GM12872 (cell line): ENCODE measurements around the gene CRABP2.

Experiments
- CTCF ChIP-seq: IDR thresholded peaks from 3 replicates; pipeline ENCODE4 v1.5.1; 2011; ENCODE audit warnings: low read depth, mild to moderate bottlenecking, low read length, moderate library complexity; ENCODE audit not compliant: insufficient read depth

The CRABP2 gene

DNA sequence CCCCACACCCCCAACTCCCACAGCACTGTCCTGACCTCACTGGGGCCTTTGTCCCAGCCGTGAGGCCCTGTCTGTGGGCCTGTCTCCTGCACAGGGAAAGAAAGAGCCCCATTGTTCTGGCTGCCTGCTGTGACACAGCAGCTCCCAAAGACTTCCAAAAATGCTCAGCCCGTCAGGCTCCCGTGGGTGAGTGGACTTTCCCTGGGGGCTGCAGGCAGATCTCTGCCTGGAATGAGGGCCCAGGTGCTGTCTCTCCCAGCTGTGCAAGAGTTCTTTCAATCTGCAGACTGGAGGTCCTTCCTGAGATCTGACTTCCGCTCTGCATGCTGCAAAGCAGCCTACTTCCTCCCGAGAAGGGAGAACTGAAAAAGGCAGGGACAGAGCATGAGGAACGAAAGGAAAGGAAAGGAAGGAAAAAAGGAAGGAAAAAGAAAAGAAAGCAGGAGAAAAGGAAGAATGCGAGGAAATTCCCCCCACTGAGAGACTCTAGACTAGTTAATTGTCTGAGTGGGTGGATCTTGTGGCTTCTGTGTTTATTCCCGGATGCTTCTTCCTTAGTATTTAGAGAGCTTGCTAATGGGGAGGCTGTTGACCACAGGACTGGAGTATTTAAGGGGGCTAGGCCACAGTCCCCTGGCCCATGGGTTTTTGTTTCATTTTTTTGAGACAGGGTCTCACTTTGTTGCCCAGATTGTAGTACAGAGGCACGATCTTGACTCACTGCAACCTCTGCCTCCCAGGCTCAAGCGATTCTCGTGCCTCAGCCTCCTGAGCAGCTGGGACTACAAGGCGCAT lies 43.2 kb downstream of the CRABP2 start:
- TF ChIP-seq CTCF: no peak

DNA sequence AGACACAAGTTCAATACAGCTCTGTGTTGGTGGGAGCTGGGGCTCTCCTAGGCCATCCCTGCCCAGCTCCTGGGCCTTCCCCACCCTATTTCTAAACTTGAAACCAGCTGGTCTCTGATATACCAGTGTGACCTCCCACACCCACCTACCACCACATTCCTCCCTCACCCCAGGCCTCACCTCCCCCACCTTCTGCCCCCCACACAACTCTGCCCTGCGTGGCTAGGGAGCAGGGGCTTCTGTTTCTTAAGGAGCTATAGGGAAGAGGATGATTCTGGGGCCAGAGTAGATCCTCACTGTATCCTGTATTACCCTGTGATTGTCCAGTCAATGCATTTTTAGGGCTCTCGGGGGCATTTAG lies 44.7 kb downstream of the CRABP2 start:
- no peak for TF ChIP-seq CTCF

GRCh38 chr1:156659988-156660751 lies 45.2 kb downstream of the CRABP2 start:
- peak; percentile 98 for TF ChIP-seq CTCF

DNA sequence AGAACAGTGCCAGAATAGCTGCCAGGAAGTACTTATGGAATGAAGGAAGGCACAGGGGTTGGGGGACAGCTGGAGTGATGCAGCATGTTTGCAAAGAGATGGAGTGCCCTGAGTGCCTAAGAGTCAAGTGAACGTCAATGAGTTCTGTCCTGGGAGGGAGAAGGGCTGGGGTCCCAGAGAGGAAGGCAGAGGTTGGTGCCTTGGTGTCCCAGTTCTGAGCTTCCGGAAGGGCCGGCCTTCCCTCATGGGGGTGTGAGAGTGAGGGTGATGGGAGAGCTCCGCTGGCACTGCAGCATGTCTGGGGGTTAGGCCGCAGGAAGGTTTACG lies 45.8 kb downstream of the CRABP2 start:
- no peak for TF ChIP-seq CTCF

DNA sequence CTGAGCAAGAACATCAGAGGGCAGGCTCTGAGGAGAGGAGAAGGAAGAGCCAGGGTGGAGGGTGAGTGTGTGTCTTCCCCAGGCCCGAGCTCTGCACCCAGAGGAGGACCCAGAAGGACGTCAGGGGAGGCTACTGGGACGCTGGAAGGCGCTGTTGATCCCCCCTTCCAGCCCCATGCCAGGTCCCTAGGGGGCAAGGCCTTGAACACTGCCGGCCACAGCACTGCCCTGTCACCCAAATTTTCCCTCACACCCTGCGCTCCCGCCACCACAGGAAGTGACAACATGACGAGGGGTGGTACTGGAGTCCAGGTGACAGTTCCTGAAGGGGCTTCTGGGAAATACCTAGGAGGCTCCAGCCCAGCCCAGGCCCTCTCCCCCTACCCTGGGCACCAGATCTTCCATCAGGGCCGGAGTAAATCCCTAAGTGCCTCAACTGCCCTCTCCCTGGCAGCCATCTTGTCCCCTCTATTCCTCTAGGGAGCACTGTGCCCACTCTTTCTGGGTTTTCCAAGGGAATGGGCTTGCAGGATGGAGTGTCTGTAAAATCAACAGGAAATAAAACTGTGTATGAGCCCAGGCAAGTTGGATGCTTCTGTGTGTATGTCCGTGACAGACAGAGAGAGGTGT lies 46.3 kb downstream of the CRABP2 start:
- no peak for TF ChIP-seq CTCF

DNA sequence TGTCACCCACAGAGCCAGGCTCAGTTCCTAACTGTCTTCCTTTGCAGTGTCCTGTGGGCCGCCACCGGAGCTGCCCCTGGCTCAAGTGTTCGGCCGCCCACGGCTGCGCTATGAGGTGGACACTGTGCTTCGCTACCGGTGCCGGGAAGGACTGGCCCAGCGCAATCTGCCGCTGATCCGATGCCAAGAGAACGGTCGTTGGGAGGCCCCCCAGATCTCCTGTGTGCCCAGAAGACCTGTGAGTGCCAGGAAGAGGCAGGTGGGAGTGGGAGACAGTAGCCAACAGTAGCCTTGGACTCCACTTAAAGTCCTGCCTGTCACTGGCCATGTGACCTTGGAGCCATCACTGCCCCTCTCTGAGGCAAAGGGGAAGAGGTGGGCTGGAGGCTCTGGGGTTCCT lies 46.9 kb downstream of the CRABP2 start:
- no peak for TF ChIP-seq CTCF

GRCh38 chr1:156657741-156658319 lies 47.6 kb downstream of the CRABP2 start:
- TF ChIP-seq CTCF: no peak
